LoVo (cell line): Measurements from ENCODE around the gene GRAMD1A.

Experiments used
- DNase-seq: peaks from one replicate; pipeline ENCODE4 v3.0.0-alpha.2; 2016; ENCODE audit warnings: low spot score

GRAMD1A gene

GRCh38 chr19:35055715-35056179 lies 55.6 kb downstream of the GRAMD1A start:
- DNase-seq: no peak

- no peak for DNase-seq
Observed at GRCh38 chr19:35056513-35057063, 56.5 kb downstream of the GRAMD1A start.

- no peak for DNase-seq
Observed at GRCh38 chr19:35058370-35058769, 58.2 kb downstream of the GRAMD1A start.

GRCh38 chr19:35059006-35059798 lies 59.1 kb downstream of the GRAMD1A start:
- no peak for DNase-seq

GRCh38 chr19:35059799-35060091 lies 59.6 kb downstream of the GRAMD1A start:
- no peak for DNase-seq

GRCh38 chr19:35060160-35060855 lies 60.2 kb downstream of the GRAMD1A start:
- DNase-seq: no peak

GRCh38 chr19:35061583-35062373 lies 61.7 kb downstream of the GRAMD1A start:
- DNase-seq: no peak

- DNase-seq: no peak
Observed at GRCh38 chr19:35062942-35063341, 62.8 kb downstream of the GRAMD1A start.

GRCh38 chr19:35063940-35064818 lies 64.1 kb downstream of the GRAMD1A start:
- no peak for DNase-seq

- DNase-seq: no peak
Observed at GRCh38 chr19:35065574-35065973, 65.5 kb downstream of the GRAMD1A start.

GRCh38 chr19:35066121-35066520 lies 66.0 kb downstream of the GRAMD1A start:
- no peak for DNase-seq

- DNase-seq: peak; percentile 67
Observed at GRCh38 chr19:35066691-35067563, 66.8 kb downstream of the GRAMD1A start.

- DNase-seq: no peak
Observed at GRCh38 chr19:35068941-35069634, 69.0 kb downstream of the GRAMD1A start.

- DNase-seq: no peak
Observed at GRCh38 chr19:35069696-35070095, 69.6 kb downstream of the GRAMD1A start.

GRCh38 chr19:35070471-35070870 lies 70.3 kb downstream of the GRAMD1A start:
- DNase-seq: no peak

- DNase-seq: no peak
Observed at GRCh38 chr19:35073516-35073915, 73.4 kb downstream of the GRAMD1A start.

- DNase-seq: no peak
Observed at GRCh38 chr19:35073941-35074340, 73.8 kb downstream of the GRAMD1A start.

GRCh38 chr19:35074426-35075201 lies 74.5 kb downstream of the GRAMD1A start:
- no peak for DNase-seq
